K562 (cell line): Measurements from ENCODE around the gene RTCA. TPM values are rescaled to one million over a fixed set of nuclear protein-coding genes. Genes with fewer than 3 reads are reported as not detected.
A peak's percentile ranks its signal among the peaks of the same experiment; 100 is the strongest.

Experiments used
- ATAC-seq: fragments of 200-7000 bp; cut with Tn5 transposase; 3 replicates; pipeline ENCODE4 v1.9.1; 2020; ENCODE audit warnings: moderate library complexity
- BruUV-seq: library from RNA; stranded (reverse); fragments of 400-500 nt; replicated peaks from 2 replicates; lab custom pipeline; 2021; lab: Mats Ljungman, UMichigan
- CTCF ChIA-PET: fragments of 300-600 bp; formaldehyde crosslinking; extraction: SDS; loops from one replicate; lab custom pipeline; 2021; ENCODE audit warnings: low intra/inter-chr PET ratio; lab: Yijun Ruan, JAX
- POLR2A ChIA-PET: fragments of 300-600, 350-650 bp; sonication (Branson Sonifier 250); formaldehyde crosslinking; extraction: SDS; loops from one replicate; lab custom pipeline; 2021; ENCODE audit warnings: antibody characterized with exemption, inconsistent platforms; lab: Yijun Ruan, JAX
- DNase-seq, 4 experiments: peaks; one replicate each; pipeline versions ENCODE4 v3.0.0 to v3.0.0-alpha.2; 2011 to 2018; ENCODE audit warnings: low spot score in 3 of 4, mixed read lengths in 3 of 4; ENCODE audit errors: extremely low read depth in 1 of 4
- FAIRE-seq: peaks from 2 replicates; lab custom pipeline; 2011; peaks lifted over from hg19 to GRCh38; lab: Jason Lieb, UNC
- H2AFZ ChIP-seq: 2 replicates; pipeline ENCODE4 v1.6.0; 2011; ENCODE audit warnings: low read depth, low read length, control low read depth, inconsistent platforms
- H3K27ac ChIP-seq: fragments of 200-600 bp; 3 replicates; pipeline ENCODE4 v1.8.0; 2011; ENCODE audit warnings: low read depth, mild to moderate bottlenecking, control low read depth, inconsistent platforms, low read length, moderate library complexity, mixed read lengths; ENCODE audit errors: extremely low read depth
- H3K27me3 ChIP-seq, 2 experiments: fragments of 300-600 bp in 1 of 2; 2 replicates in 1 of 2; 3 replicates in 1 of 2; pipeline versions ENCODE4 v1.6.0 to v1.8.0; 2011; ENCODE audit warnings: inconsistent platforms in 2 of 2, low read length in 2 of 2, mild to moderate bottlenecking in 1 of 2, mixed read lengths in 1 of 2, moderate library complexity in 1 of 2; ENCODE audit not compliant: control insufficient read depth in 2 of 2, insufficient read depth in 2 of 2
- H3K36me3 ChIP-seq: fragments of 300-600 bp; 3 replicates; pipeline ENCODE4 v1.8.0; 2011; ENCODE audit warnings: mild to moderate bottlenecking, low read length, inconsistent platforms; ENCODE audit not compliant: control insufficient read depth, insufficient read depth
- H3K4me1 ChIP-seq, 2 experiments: fragments of 200-600 bp in 1 of 2; replicated peaks in 1 of 2; 2 replicates in 1 of 2; 3 replicates in 1 of 2; pipeline versions ENCODE4 v1.5.1 to v1.8.0; 2011; ENCODE audit warnings: inconsistent platforms in 2 of 2, low read length in 2 of 2, mild to moderate bottlenecking in 1 of 2, mixed read lengths in 1 of 2, moderate library complexity in 1 of 2; ENCODE audit not compliant: control insufficient read depth in 2 of 2, insufficient read depth in 2 of 2
- H3K4me2 ChIP-seq: 2 replicates; pipeline ENCODE4 v1.6.1; 2011; ENCODE audit warnings: low read length, control low read depth, inconsistent platforms, mixed read lengths; ENCODE audit not compliant: insufficient read depth
- H3K4me3 ChIP-seq: fragments of 200-600 bp; sonication (generic), shearing (Covaris generic); 2 replicates; pipeline ENCODE4 v1.5.1; 2016; ENCODE audit warnings: control low read depth, inconsistent platforms
- H3K79me2 ChIP-seq: fragments of 200-600 bp; 3 replicates; pipeline ENCODE4 v1.8.0; 2011; ENCODE audit warnings: low read length, inconsistent platforms; ENCODE audit not compliant: control insufficient read depth, insufficient read depth
- H3K9ac ChIP-seq, 2 experiments: 2 replicates each; pipeline versions ENCODE4 v1.6.0 to v1.6.1; 2011; ENCODE audit warnings: low read depth in 2 of 2, low read length in 2 of 2, control low read depth in 1 of 2, inconsistent platforms in 1 of 2, mild to moderate bottlenecking in 1 of 2, mixed read lengths in 1 of 2; ENCODE audit not compliant: insufficient read depth in 1 of 2
- H3K9me1 ChIP-seq: one replicate; pipeline ENCODE4 v1.6.0; 2011; ENCODE audit warnings: inconsistent platforms, mild to moderate bottlenecking, low read length, moderate library complexity; ENCODE audit not compliant: control insufficient read depth, insufficient read depth
- H3K9me3 ChIP-seq: replicated peaks from 2 replicates; pipeline ENCODE4 v1.5.1; 2011; ENCODE audit warnings: low read depth, low read length, inconsistent platforms; ENCODE audit not compliant: control insufficient read depth, insufficient read depth
- H4K20me1 ChIP-seq: replicated peaks from 2 replicates; pipeline ENCODE4 v1.6.1; 2011; ENCODE audit warnings: low read length, inconsistent platforms, mixed read lengths; ENCODE audit not compliant: control insufficient read depth, insufficient read depth
- BRCA1 ChIP-seq, 2 experiments: fragments of 450-650 bp in 1 of 2; sonication (generic) in 1 of 2; formaldehyde crosslinking in 1 of 2; IDR thresholded peaks; 2 replicates each; pipeline versions ENCODE4 v1.5.0 to v1.6.1; 2017 to 2020; ENCODE audit warnings: mild to moderate bottlenecking in 1 of 2, missing genetic modification reagents in 1 of 2
- C11orf30 ChIP-seq: fragments of 450-650 bp; IDR thresholded peaks from 2 replicates; pipeline ENCODE4 v1.6.1; 2016; ENCODE audit warnings: low read depth, mild to moderate bottlenecking
- E2F1 ChIP-seq: sonication (generic); formaldehyde crosslinking; IDR thresholded peaks from 2 replicates; pipeline ENCODE4 v1.8.1; 2023; ENCODE audit warnings: mild to moderate bottlenecking, missing genetic modification reagents, moderate library complexity
- E2F4 ChIP-seq: sonication (generic); formaldehyde crosslinking; IDR thresholded peaks from 2 replicates; pipeline ENCODE4 v1.8.0; 2022; ENCODE audit warnings: mild to moderate bottlenecking, low read depth, missing genetic modification reagents
- E2F5 ChIP-seq: sonication (generic); formaldehyde crosslinking; IDR thresholded peaks from 2 replicates; pipeline ENCODE4 v1.8.0; 2022; ENCODE audit warnings: mild to moderate bottlenecking, missing genetic modification reagents
- HINFP ChIP-seq: fragments of 450-650 bp; conservative IDR thresholded peaks from 2 replicates; pipeline ENCODE4 v1.6.1; 2016; ENCODE audit warnings: missing genetic modification characterization, low read depth, mild to moderate bottlenecking, control low read depth, missing compliant biosample characterization
- HSF4 ChIP-seq: fragments of 250-450 bp; sonication (Bioruptor Pico); IDR thresholded peaks from 2 replicates; pipeline ENCODE4 v2.1.2; 2022; ENCODE audit warnings: mild to moderate bottlenecking, moderate library complexity, borderline replicate concordance
- ILF3 ChIP-seq: fragments of 450-650 bp; IDR thresholded peaks from 2 replicates; pipeline ENCODE4 v1.6.1; 2018; ENCODE audit warnings: antibody characterized with exemption, mild to moderate bottlenecking, moderate library complexity, borderline replicate concordance
- MAFF ChIP-seq: IDR thresholded peaks from 2 replicates; pipeline ENCODE4 v1.6.1; 2012; ENCODE audit warnings: low read length, improper control_type of control experiment
- MAFG ChIP-seq: fragments of 450-650 bp; conservative IDR thresholded peaks from 2 replicates; pipeline ENCODE4 v1.6.1; 2016; ENCODE audit warnings: missing genetic modification characterization, missing compliant biosample characterization
- MAFK ChIP-seq: IDR thresholded peaks from 2 replicates; pipeline ENCODE4 v1.6.1; 2011; ENCODE audit warnings: low read length, improper control_type of control experiment
- RCOR1 ChIP-seq, 2 experiments: IDR thresholded peaks; 2 replicates each; pipeline ENCODE4 v1.6.1; 2012; ENCODE audit warnings: low read depth in 2 of 2, low read length in 2 of 2, borderline replicate concordance in 1 of 2, improper control_type of control experiment in 1 of 2
- WHSC1 ChIP-seq: IDR thresholded peaks from one replicate; pipeline ENCODE4 v1.6.1; 2012; ENCODE audit warnings: low read length, control low read depth, inconsistent platforms
- ZKSCAN8 ChIP-seq: fragments of 200-800 bp; sonication (Bioruptor generic); IDR thresholded peaks from 2 replicates; pipeline ENCODE4 v1.6.1; 2016; ENCODE audit warnings: missing genetic modification characterization, missing compliant biosample characterization
- ZNF124 ChIP-seq: sonication (generic); formaldehyde crosslinking; IDR thresholded peaks from 2 replicates; pipeline ENCODE4 v1.8.1; 2022; ENCODE audit warnings: missing genetic modification reagents
- ZNF316 ChIP-seq: fragments of 450-650 bp; IDR thresholded peaks from 2 replicates; pipeline ENCODE4 v1.6.1; 2016
- ZNF324 ChIP-seq: fragments of 250-450 bp; sonication (Bioruptor Pico); IDR thresholded peaks from 2 replicates; pipeline ENCODE4 v1.4.0; 2020; ENCODE audit warnings: mild to moderate bottlenecking
- ZNF551 ChIP-seq: fragments of 250-450 bp; sonication (Bioruptor Pico); IDR thresholded peaks from 2 replicates; pipeline ENCODE4 v1.5.0; 2021; ENCODE audit warnings: mild to moderate bottlenecking, moderate library complexity
- ZNF707 ChIP-seq: fragments of 250-450 bp; sonication (Bioruptor Pico); conservative IDR thresholded peaks from 2 replicates; pipeline ENCODE4 v1.8.0; 2022; ENCODE audit warnings: inconsistent platforms, mild to moderate bottlenecking, moderate library complexity
- WGBS: fragments of 100-300 bp; shearing (Covaris generic); methylation state at CpG from one replicate; pipeline ENCODE4 v1.1.6; 2016; ENCODE audit warnings: low coverage, mixed read lengths; ENCODE audit not compliant: insufficient coverage; ENCODE audit errors: missing lambda C conversion rate; 5-methylcytosine and 5-hydroxymethylcytosine counted together
- in situ Hi-C: fragments of 300-500 bp; cut with MboI; formaldehyde crosslinking; loops from 4 replicates; pipeline ENCODE4 v1.15.0; 2018; ENCODE audit warnings: inconsistent platforms, mixed read lengths
- intact Hi-C: fragments of 100-400 bp; cut with micrococcal nuclease; formaldehyde crosslinking; loops from 2 replicates; pipeline ENCODE4 v1.14.2; 2022
- polyA plus RNA-seq, 8 experiments: library from polyadenylated mRNA; depleted of rRNA in 4 of 8; stranded (reverse) in 5 of 8; unstranded in 3 of 8; fragments of >200 nt; fragmentation: Nextera tagmentation in 2 of 8; fragmentation: Illumina TruSeq in 1 of 8; extraction: Ambion mirVana in 2 of 8; extraction: Trizol in 1 of 8; gene quantifications; 2 replicates each; pipeline versions ENCODE4 v1.2.1 to v1.2.3, GENCODE V29; 2011 to 2014; ENCODE audit warnings: inconsistent platforms in 1 of 8, missing spikeins in 1 of 8
- total RNA-seq, 7 experiments: library from RNA; depleted of rRNA in 6 of 7; stranded (reverse); fragments of >200 nt in 6 of 7; fragmentation: Illumina TruSeq in 2 of 7; extraction: Trizol in 2 of 7; gene quantifications; 2 replicates each; pipeline versions ENCODE4 v1.2.1 to v1.2.3, GENCODE V29; 2011 to 2021; ENCODE audit warnings: low replicate concordance in 1 of 7

The RTCA gene
- total and polyA plus RNA-seq, 9 of the 15 experiments (the other 6 are each of a cell fraction or from before 2014, with no cell fraction given), result 11.6 to 57.2 (median 43.2) TPM

GRCh38 chr1:100287162-100287561, 21.1 kb downstream of the RTCA start:
- WGBS, result 100% methylated on average over 3 of the region's 3 CpGs
- peaks cover 80% of the 10 kb centered on the region for H3K36me3 ChIP-seq
- peak; percentile 89 for TF ChIP-seq MAFK
- TF ChIP-seq E2F4 (CRISPR knock-in tag), result no peak
- no peak for TF ChIP-seq ZNF124
- no peak for TF ChIP-seq HINFP (tag)
- no peak for TF ChIP-seq ZNF707
- peak; percentile 77 for TF ChIP-seq MAFG (tag)
- TF ChIP-seq RCOR1 (IDR thresholded peaks at IDR 0.05; ENCODE audit: borderline replicate concordance in 1 of 2, low read depth in 2 of 2, low read length in 2 of 2), result no peak
- peak; percentile 90 for TF ChIP-seq ZNF316
- TF ChIP-seq ZNF324 (CRISPR knock-in tag), result no peak
- TF ChIP-seq MAFF, result peak; percentile 86
- TF ChIP-seq E2F1 (CRISPR knock-in tag), result no peak
- no peak for TF ChIP-seq WHSC1
- TF ChIP-seq HSF4 (CRISPR knock-in tag), result no peak
- TF ChIP-seq C11orf30, result peak; percentile 82
- TF ChIP-seq ILF3, result no peak
- TF ChIP-seq ZNF551 (CRISPR knock-in tag), result no peak
- TF ChIP-seq E2F5, result no peak
- no peak for TF ChIP-seq ZKSCAN8 (CRISPR knock-in tag)
- TF ChIP-seq BRCA1 (IDR thresholded peaks at IDR 0.05), result no peak
- TF ChIP-seq BRCA1 (CRISPR knock-in tag; IDR thresholded peaks at IDR 0.05), result no peak

More at GRCh38 chr1:100287162-100287561, 21.1 kb downstream of the RTCA start:
- in situ Hi-C loops, result no loop called here
- ChIA-PET POLR2A (interaction anchor here (1.1 to 2.4 kb wide), 3 partner anchors 9 to 20 kb away, joined by 5 to 10 read pairs (median 5); partner anchors contain the start of gene RTCA), CTCF (no interaction called here)
- BruUV-seq, result no TSS peak
- Histone ChIP-seq H3K27ac (no peak overlapping the region), H3K27me3 (no peaks in the 10 kb centered on the region), H3K79me2 (no peaks in the 10 kb centered on the region), H4K20me1 (no peaks in the 10 kb centered on the region), H3K9me3 (no peaks in the 10 kb centered on the region), H3K4me2 (no peak overlapping the region), H2AFZ (no peak overlapping the region), H3K9ac (no peak overlapping the region), H3K4me3 (no peak overlapping the region), H3K4me1 (no peaks in the 10 kb centered on the region), H3K9me1 (no peaks in the 10 kb centered on the region)
- intact Hi-C loops, result no loop called here
- no peak for FAIRE-seq
- no peak for ATAC-seq
- DNase-seq, result no peak
